Activated CD8-positive, alpha-beta T cell treated with anti-CD3 and anti-CD28 coated beads for 36 hours (primary cell): ENCODE data around the gene INSM1. TPM values are rescaled to one million over a fixed set of nuclear protein-coding genes. Genes with fewer than 3 reads are reported as not detected.

Experiments used
- ATAC-seq: fragments of 200-7000 bp; cut with Tn5 transposase; one replicate; pipeline ENCODE4 v1.10.0; 2021; ENCODE audit warnings: mild to moderate bottlenecking, moderate library complexity
- CTCF ChIA-PET: fragments of 350-600 bp; sonication (Branson Sonifier 250); formaldehyde crosslinking; loops from one replicate; lab custom pipeline; 2021; ENCODE audit warnings: antibody characterized with exemption; lab: Charles Lee
- POLR2A ChIA-PET: fragments of 350-600 bp; sonication (Branson Sonifier 250); formaldehyde crosslinking; loops from one replicate; lab custom pipeline; 2021; ENCODE audit warnings: antibody characterized with exemption; lab: Charles Lee
- DNase-seq: peaks from one replicate; pipeline ENCODE4 v3.0.0-alpha.2; 2020
- H3K27ac Mint-ChIP-seq: one replicate; pipeline ENCODE4 v1.8.0; 2021; ENCODE audit warnings: mild to moderate bottlenecking, mixed read lengths
- H3K27me3 Mint-ChIP-seq: one replicate; pipeline ENCODE4 v1.8.0; 2021; ENCODE audit warnings: mixed read lengths
- H3K36me3 Mint-ChIP-seq: one replicate; pipeline ENCODE4 v1.8.0; 2021; ENCODE audit warnings: low read depth, mixed read lengths
- H3K4me1 Mint-ChIP-seq: one replicate; pipeline ENCODE4 v1.8.0; 2021; ENCODE audit warnings: low read depth, mixed read lengths
- H3K4me3 Mint-ChIP-seq: one replicate; pipeline ENCODE4 v1.8.0; 2021; ENCODE audit warnings: mild to moderate bottlenecking, moderate library complexity, mixed read lengths
- H3K9me3 Mint-ChIP-seq: one replicate; pipeline ENCODE4 v1.8.0; 2021; ENCODE audit warnings: mixed read lengths
- CTCF ChIP-seq: fragments of 200-600 bp; IDR thresholded peaks from one replicate; pipeline ENCODE4 v1.8.0; 2022; ENCODE audit warnings: antibody characterized with exemption, mild to moderate bottlenecking
- intact Hi-C: fragments of 100-400 bp; cut with micrococcal nuclease; formaldehyde crosslinking; loops from one replicate; pipeline ENCODE4 v1.10.0; 2022
- total RNA-seq, 2 experiments: library from RNA; stranded (reverse); gene quantifications; one replicate each; pipeline ENCODE4 v1.2.3, GENCODE V29; 2021

The INSM1 gene
- total RNA-seq, 2 experiments from 2014 or later: 0.76 to 0.99 TPM

GRCh38 chr20:20414640-20415220 is 46.8 kb downstream of the INSM1 start:
- intact Hi-C loops: loop anchor here (5.0 kb wide), 1 partner anchor 73 kb away; no protein-coding TSS in a partner anchor
- H3K9me3 Mint-ChIP-seq: no peaks in the 10 kb centered on the region
- ATAC-seq (no peak), DNase-seq (no peak)
- no peak overlapping the region for H3K27ac Mint-ChIP-seq
- CTCF ChIA-PET: no interaction called here
- H3K4me3 Mint-ChIP-seq: no peak overlapping the region
- H3K4me1 Mint-ChIP-seq: peaks cover 24% of the 10 kb centered on the region
- POLR2A ChIA-PET: no interaction called here
- H3K36me3 Mint-ChIP-seq: peaks cover 3% of the 10 kb centered on the region
- no peaks in the 10 kb centered on the region for H3K27me3 Mint-ChIP-seq
- TF ChIP-seq CTCF: no peak

GRCh38 chr20:20415321-20415720 is 47.4 kb downstream of the INSM1 start:
- Mint-ChIP-seq H3K36me3 (peaks cover 3% of the 10 kb centered on the region), H3K4me3 (no peak overlapping the region), H3K4me1 (peaks cover 24% of the 10 kb centered on the region), H3K27ac (no peak overlapping the region), H3K27me3 (no peaks in the 10 kb centered on the region), H3K9me3 (no peaks in the 10 kb centered on the region)
- ATAC-seq (no peak), DNase-seq (no peak)
- POLR2A ChIA-PET: no interaction called here
- TF ChIP-seq CTCF: no peak
- CTCF ChIA-PET: no interaction called here
- intact Hi-C loops: no loop called here

GRCh38 chr20:20417876-20418676 is 50.2 kb downstream of the INSM1 start:
- H3K4me3 Mint-ChIP-seq: no peak overlapping the region
- no peak for TF ChIP-seq CTCF
- H3K36me3 Mint-ChIP-seq: peaks cover 2% of the 10 kb centered on the region
- ATAC-seq: no peak
- POLR2A ChIA-PET: no interaction called here
- no peak for DNase-seq
- H3K27ac Mint-ChIP-seq: no peak overlapping the region
- CTCF ChIA-PET: no interaction called here
- no peaks in the 10 kb centered on the region for H3K9me3 Mint-ChIP-seq
- intact Hi-C loops: no loop called here
- no peaks in the 10 kb centered on the region for H3K27me3 Mint-ChIP-seq
- H3K4me1 Mint-ChIP-seq: peaks cover 13% of the 10 kb centered on the region
